GM18505 (cell line): ENCODE data around the gene SNAI1.
"Not testable (repeated sequence)": the region's sequence is repeated elsewhere in the genome, so short reads cannot be mapped to it uniquely, and the experiment has no call there.

Experiments
- ATAC-seq: cut with Tn5 transposase; IDR thresholded peaks from one replicate; pipeline ENCODE4 v1.9.1; 2021; ENCODE audit not compliant: unreplicated experiment
- POLR2A ChIP-seq: IDR thresholded peaks from 4 replicates; pipeline ENCODE4 v1.6.1; 2011; ENCODE audit warnings: borderline replicate concordance; ENCODE audit not compliant: insufficient read depth, insufficient read length; ENCODE audit errors: extremely low read depth

SNAI1 gene

DNA sequence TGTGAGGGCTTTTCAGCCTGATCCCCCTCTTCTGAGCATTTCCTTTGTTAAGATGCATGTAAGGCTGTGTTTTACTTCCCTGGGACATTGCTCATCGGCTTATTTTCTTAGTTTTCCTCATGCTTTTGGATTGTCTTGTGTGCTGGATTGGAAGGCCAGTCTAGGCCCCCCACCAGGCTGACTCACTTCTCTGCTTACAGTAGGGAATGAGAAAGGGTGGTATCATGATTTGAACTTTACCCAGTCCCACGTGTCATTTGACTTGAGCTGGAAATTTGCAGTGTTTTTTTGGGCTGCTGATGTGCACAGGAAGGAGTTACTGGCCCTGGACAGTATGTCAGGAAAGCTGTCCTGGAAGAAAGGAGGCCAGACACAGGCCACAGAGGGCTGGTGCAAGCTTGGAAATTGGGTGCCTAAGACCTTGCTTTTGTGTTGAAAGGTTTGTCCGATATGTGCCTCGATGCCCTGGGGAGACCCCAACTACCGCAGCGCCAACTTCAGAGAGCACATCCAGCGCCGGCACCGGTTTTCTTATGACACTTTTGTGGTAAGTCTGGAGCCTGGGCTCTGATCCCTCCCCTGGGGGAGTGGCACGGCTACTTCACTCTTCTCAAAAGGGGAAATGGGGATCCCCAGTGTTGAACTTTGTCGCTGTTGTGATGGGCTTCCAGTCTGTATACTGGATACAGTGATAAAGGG is 33.8 kb upstream of the SNAI1 start:
- no peak for TF ChIP-seq POLR2A
- no peak for ATAC-seq

DNA sequence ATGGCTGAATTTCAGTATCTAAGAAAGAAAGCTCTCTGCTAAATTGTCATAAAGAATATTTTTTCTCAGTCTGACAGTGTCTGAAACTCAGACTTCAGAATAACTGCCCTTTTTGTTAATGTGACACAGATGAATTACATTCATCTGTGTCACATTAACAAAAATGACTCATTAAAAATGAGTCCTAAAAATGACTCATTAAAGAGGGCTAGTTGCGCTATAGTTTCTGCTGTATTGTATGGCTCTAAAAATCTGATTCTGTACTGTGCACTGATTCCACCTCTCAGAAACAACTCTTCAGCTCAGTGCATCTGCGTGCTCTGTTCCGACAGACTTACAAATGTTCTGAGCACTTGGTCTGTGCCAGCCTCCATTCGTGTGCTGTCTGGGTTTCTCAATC is 31.6 kb upstream of the SNAI1 start:
- no peak for ATAC-seq

DNA sequence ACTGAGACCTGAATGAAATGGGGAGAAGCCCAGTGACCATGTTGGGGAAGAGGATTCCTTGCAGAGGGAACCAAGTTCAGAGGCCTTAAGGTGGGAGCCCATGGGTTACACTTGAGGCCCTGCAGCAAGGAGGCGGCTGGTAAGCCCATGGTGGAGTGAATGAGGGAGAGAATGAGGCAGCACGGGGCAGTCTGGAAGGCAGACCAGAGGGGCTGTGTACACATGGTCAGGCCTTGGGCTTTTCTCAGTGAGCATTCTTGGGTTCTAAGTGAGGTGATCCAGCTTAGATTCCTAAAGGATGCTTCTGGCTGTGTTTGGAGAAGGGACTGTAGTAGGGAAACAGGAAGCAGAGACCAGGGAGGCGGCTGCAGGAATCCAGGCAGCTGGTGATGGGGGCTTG is 27.6 kb upstream of the SNAI1 start:
- no peak for TF ChIP-seq POLR2A
- ATAC-seq = no peak

More for the DNA sequence above, 31.6 kb upstream of the SNAI1 start:
- TF ChIP-seq POLR2A = no peak

DNA sequence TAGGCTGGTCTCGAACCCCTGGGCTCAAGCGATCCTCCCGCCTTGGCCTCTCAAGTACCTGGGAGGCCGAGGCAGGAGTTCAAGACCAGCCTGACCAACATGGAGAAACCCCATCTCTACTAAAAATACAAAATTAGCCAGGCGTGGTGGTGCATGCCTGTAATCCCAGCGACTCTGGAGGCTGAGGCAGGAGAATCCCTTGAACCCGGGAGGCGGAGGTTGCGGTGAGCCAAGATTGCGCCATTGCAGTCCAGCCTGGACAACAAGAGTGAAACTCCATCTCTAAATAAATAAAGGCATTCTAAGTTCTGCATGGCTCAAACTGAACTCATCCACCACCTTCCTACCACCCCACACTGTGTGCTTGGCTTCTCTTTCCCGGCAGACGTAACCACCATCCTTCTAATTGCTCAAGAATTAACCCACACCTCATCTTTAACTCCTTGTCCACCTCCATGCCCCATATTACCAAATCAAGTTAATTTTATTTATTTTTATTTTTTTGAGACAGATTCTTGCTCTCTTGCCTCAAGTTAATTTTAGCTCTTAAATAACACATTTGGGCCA is 26.9 kb upstream of the SNAI1 start:
- not testable (repeated sequence) for ATAC-seq

DNA sequence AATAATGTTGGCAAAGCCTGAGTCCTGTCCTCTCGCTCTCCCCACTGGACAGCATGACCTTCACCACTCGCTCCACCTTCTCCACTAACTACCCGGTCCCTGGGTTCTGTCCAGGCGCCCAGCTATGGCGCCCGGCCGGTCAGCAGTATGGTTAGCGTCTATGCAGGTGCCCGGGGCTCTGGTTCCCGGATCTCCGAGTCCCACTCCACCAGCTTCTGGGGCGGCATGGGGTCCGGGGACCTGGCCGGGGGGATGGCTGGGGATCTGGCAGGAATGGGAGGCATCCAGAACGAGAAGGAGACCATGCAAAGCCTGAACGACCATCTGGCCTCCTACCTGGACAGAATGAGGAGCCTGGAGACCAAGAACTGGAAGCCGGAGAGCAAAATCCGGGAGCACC is 26.1 kb upstream of the SNAI1 start:
- TF ChIP-seq POLR2A = no peak
- ATAC-seq = no peak

DNA sequence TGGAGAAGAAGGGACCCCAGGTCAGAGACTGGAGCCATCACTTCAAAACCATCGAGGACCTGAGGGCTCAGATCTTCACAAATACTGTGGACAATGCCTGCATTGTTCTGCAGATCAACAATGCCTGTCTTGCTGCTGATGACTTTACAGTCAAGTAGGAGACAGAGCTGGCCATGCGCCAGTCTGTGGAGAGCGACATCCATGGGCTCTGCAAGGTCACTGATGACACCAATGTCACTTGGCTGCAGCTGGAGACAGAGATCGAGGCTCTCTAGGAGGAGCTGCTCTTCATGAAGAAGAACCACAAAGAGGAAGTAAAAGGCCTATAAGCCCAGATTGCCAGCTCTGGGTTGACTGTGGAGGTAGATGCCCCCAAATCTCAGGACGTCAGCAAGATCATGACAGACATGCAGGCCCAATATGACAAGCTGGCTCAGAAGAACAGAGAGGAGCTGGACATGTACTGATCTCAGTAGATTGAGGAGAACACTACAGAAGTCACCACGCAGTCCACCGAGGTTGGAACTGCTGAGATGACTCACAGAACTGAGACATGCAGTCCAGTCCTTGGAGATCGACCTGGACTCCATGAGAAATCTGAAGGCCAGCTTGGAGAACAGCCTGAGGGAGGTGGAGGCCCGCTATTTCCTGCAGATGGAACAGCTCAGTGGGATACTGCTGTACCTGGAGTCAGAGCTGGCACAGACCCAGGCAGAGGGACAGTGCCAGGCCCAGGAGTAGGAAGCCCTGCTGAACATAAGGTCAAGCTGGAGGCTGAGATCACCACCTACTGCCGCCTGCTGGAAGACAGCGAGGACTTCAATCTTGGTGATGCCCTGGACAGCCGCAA is 25.5 kb upstream of the SNAI1 start:
- ATAC-seq = not testable (repeated sequence)

DNA sequence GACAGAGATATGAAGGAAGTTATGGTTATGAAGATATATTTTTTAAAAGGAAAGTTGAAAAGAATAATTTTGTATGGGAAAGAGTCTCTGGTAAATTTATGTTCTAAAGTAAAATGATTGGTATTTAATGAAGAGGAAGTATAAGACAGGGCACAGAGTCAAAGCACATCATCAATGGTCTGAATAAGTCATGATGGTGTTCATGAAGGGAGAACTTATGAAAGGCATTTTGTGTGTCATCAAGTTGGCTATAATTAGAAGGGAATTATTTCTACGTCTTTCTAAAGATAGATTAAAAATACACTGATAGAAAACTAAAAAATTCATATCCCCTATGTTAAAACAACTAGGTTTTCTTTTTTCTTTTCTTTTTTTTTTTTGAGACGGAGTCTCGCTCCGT is 21.4 kb upstream of the SNAI1 start:
- TF ChIP-seq POLR2A = no peak
- ATAC-seq = no peak

DNA sequence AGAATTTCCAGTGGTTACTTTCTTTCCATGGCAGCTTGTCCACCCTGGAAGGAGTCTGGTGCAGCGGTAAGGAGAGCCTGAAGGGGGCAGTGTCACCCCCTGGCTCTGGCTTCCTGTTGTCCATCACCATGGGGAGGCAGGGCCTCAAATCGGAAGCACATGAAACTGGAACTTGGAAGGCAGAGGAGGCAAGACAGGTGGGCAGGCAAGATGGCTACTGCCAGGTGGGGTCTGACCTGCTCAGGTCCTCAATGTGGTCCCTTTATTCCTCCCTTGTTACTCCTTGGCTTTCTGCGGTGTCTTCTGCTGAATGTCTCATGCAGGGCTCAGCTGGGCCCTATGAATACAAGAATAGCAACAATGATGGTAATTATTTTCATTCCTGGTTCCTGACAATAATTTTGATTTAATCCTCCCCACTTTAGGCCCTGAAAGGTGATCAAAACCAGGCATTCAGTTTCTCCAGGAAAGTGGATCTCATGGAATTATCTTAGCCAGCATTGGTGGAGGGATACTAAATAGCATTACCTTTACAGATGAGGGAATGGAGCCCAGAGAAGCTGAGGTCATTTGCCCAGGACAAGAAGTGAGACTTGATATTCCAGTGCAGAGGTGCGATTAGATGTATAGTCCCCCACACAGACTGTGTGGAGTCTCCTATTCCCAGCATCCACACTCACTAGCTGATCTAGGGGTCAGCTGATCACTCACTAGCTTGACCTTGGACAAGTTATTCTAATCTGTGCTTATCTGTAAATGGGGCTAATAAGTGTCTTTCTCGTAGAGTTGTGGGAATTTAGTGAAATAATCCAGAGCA is 17.6 kb upstream of the SNAI1 start:
- no peak for TF ChIP-seq POLR2A
- no peak for ATAC-seq

DNA sequence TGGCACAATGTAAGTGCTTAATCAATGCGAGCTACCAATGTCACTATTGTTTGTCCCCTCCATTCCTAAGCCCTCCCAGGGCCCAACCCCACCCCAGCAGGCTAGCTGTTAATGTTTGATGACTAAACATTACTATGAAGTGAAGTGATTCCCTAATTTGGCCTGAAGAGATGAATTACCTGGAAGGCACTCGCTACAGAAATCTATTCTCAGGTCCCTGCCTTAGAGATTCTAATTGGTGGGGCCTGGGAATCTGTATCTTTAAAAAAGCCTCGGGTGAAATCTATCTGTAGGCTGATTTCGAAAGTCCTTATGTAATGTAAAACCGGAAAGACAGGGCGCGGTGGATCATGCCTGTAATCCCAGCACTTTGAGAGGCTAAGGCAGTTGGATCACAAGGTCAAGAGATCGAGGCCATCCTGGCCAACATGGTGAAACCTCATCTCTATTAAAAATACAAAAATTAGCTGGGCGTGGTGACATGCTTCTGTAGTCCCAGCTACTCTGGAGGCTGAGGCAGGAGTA is 16.9 kb upstream of the SNAI1 start:
- no peak for TF ChIP-seq POLR2A
- no peak for ATAC-seq

DNA sequence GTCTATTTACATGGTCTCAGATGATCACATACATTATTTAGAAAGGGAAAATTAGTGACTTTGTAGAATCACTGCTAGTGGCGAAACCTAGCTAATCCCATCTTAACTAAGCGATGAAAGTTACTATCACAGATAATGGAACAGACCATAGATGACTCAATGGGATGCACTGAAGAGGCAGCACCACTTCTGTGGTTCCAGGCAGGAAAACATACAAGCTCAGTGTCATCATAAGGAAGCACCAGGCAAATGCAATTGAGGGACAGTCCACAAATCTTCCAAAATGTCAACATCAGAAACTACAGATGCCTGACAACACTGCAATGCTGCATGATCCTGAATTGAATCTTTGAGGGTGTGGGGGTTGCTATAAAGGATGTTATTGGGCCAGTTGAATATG is 15.9 kb upstream of the SNAI1 start:
- ATAC-seq = no peak
- TF ChIP-seq POLR2A = no peak

DNA sequence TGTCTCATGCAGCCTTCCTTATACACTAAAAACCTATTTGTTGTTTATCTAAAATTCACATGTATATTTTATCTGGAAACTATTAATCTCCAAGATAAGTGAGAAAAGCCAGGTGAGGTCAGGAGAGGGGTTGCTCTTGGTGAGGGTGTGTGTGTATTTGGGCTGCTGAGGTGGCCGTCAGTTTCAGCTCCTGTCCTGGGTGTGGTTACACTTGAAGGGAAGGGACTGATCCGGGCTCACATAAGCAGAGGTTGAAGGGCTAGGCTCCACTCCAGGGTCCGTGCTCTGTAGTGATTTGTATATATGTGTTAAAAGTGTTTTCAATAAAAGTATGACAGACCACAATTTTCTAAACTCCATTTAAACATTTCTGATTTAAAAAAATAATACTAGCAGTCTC is 13.5 kb upstream of the SNAI1 start:
- no peak for ATAC-seq
- TF ChIP-seq POLR2A = no peak

DNA sequence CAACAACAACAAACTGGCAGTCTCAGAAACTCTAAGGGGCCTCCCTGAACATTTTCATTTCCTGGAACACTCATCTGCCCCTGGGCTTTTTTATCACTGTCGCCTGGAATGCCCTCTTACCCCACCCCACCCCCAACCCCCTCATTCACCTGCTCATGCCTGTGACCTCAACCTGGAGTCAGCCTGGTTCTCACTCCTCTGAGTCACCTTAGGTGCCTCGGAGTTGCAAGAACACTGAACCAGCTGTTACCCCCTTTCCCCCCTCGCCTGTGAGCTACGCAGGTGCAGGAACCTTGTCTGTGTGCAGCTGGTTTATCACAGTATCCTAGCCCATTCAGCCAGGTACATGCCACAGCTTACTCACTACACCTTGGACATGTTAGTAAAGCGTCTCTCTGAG is 12.8 kb upstream of the SNAI1 start:
- ATAC-seq = no peak
- TF ChIP-seq POLR2A = no peak

DNA sequence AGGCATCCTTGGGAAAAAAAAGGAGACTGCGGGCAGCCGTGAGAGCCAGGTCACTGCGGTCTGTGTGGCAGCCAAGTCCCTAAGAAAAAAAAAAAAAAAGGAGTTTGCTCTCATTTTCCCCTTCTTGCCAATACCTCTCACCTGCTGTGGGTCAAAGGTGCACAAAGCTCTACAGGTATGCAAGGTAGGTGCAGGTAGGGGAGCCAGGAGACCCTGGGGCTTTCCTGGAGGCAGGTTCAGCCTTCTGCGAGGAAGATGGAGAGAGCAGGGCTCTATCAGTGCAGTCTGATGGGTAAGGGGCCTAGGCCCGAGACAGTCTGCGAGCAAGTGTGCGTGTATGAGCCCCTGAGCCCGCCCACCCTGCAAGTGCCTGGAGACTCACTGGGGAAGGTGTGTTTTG is 12.3 kb upstream of the SNAI1 start:
- no peak for TF ChIP-seq POLR2A
- no peak for ATAC-seq

DNA sequence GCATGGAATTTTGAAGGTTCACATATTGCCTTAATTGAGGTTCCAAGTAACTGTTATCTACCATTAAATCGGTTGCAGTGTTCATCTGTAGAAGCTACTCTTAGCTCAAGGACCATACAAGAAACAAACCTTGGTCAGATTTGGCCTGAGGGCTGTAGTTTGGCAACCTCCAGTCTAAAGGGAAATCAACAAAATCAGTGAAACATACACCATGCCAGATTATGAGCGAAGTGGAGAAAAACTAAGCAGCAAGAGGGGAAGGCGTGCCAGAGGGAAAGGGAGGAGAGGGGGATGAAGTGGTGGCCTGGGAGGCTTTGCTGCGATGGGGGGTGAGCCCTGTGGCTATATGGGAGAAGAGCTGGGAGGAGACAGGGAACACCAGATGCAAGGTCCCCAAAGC is 8.8 kb upstream of the SNAI1 start:
- TF ChIP-seq POLR2A = no peak
- ATAC-seq = no peak

DNA sequence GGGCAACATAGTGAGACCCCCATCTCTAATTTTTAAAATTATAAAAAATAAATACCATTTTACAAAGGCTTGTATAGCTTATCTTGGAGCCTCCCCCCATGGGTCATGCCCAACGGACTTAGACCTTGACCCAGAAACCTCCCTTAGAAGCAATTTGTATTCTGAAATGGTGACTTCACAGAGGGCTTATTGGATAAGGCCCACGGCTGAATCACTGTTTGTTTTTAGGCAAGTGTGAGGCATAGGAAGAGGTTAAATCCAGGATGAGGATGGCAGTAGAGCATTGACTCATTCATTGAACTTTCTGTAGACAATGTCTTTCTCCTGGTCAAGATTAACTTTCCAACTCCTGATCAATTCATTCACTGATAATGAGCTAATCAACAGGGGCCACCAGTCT is 6.2 kb upstream of the SNAI1 start:
- no peak for TF ChIP-seq POLR2A
- ATAC-seq = no peak

DNA sequence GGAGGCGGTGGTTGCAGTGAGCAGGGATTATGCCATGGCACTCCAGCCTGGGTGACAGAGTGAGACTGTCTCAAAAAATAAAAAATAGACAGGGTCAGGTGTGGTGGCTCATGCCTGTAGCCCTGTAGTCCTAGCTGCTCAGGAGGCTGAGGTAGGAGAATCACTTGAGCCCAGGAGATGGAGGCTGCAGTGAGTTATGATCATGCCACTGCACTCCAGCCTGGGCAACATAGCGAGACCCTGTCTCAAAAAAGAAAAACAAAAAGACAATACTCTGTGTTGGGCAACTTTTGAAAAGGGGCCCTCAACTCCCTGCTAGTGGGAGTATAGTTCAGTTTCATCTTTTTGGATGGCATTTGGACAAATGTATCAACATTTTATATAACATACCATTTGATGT is 5.0 kb upstream of the SNAI1 start:
- ATAC-seq = not testable (repeated sequence)
